A549 (cell line): Measurements from ENCODE around the gene OGFOD2. TPM values are rescaled to one million over a fixed set of nuclear protein-coding genes. Genes with fewer than 3 reads are reported as not detected.

ENCODE experiments used
- ATAC-seq, 2 experiments: fragments of 200-7000 bp in 1 of 2; fragments of >200 bp in 1 of 2; cut with Nextera tagmentation in 1 of 2; cut with Tn5 transposase in 1 of 2; 3 replicates each; pipeline versions ENCODE4 v1.8.0 to v1.9.1; 2018 to 2020; ENCODE audit warnings: mild to moderate bottlenecking in 1 of 2, moderate library complexity in 1 of 2
- CTCF ChIA-PET: fragments of 300-600 bp; sonication (Branson Sonifier 250); formaldehyde crosslinking; extraction: SDS; loops from one replicate; lab custom pipeline; 2021; ENCODE audit warnings: antibody characterized with exemption, inconsistent platforms; lab: Yijun Ruan, JAX
- POLR2A ChIA-PET: fragments of 350-600 bp; formaldehyde crosslinking; extraction: SDS; loops from one replicate; lab custom pipeline; 2021; ENCODE audit warnings: antibody characterized with exemption, inconsistent platforms; lab: Yijun Ruan, JAX
- DNase-seq, 2 experiments: peaks; one replicate each; pipeline versions ENCODE4 v3.0.0 to v3.0.0-alpha.2; 2011 to 2016; ENCODE audit warnings: low read depth in 1 of 2, low spot score in 1 of 2
- FAIRE-seq: peaks from 2 replicates; lab custom pipeline; 2011; peaks lifted over from hg19 to GRCh38; lab: Jason Lieb, UNC
- H3K27ac ChIP-seq, 2 experiments: fragments of >200 bp; sonication (Bioruptor Twin); formaldehyde crosslinking; 3 replicates each; pipeline ENCODE4 v1.5.1; 2016 to 2017
- H3K4me1 ChIP-seq: fragments of >200 bp; sonication (Bioruptor Twin); formaldehyde crosslinking; 3 replicates; pipeline ENCODE4 v1.6.1; 2016
- H3K4me2 ChIP-seq: fragments of >200 bp; sonication (Bioruptor Twin); formaldehyde crosslinking; 3 replicates; pipeline ENCODE4 v1.6.1; 2016
- H3K4me3 ChIP-seq: fragments of >200 bp; sonication (Bioruptor Twin); formaldehyde crosslinking; 3 replicates; pipeline ENCODE4 v1.5.1; 2016
- H3K9me3 ChIP-seq: fragments of >200 bp; sonication (Bioruptor Twin); formaldehyde crosslinking; 3 replicates; pipeline ENCODE4 v1.6.1; 2016
- CBX2 ChIP-seq: fragments of 200-600 bp; sonication (generic); IDR thresholded peaks from 2 replicates; pipeline ENCODE4 v1.6.1; 2016; ENCODE audit warnings: low read depth, mild to moderate bottlenecking, borderline replicate concordance
- CBX8 ChIP-seq: fragments of 200-600 bp; sonication (generic); IDR thresholded peaks from 2 replicates; pipeline ENCODE4 v1.6.1; 2016
- CHD2 ChIP-seq: fragments of 150-350 bp; IDR thresholded peaks from 2 replicates; pipeline ENCODE4 v1.6.1; 2014; ENCODE audit warnings: low read length; ENCODE audit not compliant: partially characterized antibody
- CHD4 ChIP-seq: fragments of 200-600 bp; sonication (generic); IDR thresholded peaks from 2 replicates; pipeline ENCODE4 v1.6.1; 2016; ENCODE audit warnings: antibody characterized with exemption, mild to moderate bottlenecking, borderline replicate concordance
- EHMT2 ChIP-seq: fragments of 200-600 bp; sonication (generic); IDR thresholded peaks from 2 replicates; pipeline ENCODE4 v1.6.1; 2016; ENCODE audit warnings: antibody characterized with exemption, low read depth, mild to moderate bottlenecking, moderate library complexity
- EP300 ChIP-seq, 2 experiments: fragments of >200 bp; sonication (Bioruptor Twin); formaldehyde crosslinking; IDR thresholded peaks; 2 replicates in 1 of 2; 3 replicates in 1 of 2; pipeline ENCODE4 v1.6.1; 2016 to 2017
- GATA3 ChIP-seq: IDR thresholded peaks from 2 replicates; pipeline ENCODE4 v1.6.1; 2012; ENCODE audit warnings: borderline replicate concordance
- HDAC2 ChIP-seq: fragments of 200-600 bp; sonication (generic); IDR thresholded peaks from 2 replicates; pipeline ENCODE4 v1.6.1; 2016
- HOXA7 ChIP-seq: fragments of 250-450 bp; sonication (Bioruptor Pico); IDR thresholded peaks from 2 replicates; pipeline ENCODE4 v1.5.0; 2020; ENCODE audit warnings: mild to moderate bottlenecking, moderate library complexity
- HOXB13 ChIP-seq: fragments of 250-450 bp; sonication (Bioruptor Pico); IDR thresholded peaks from 2 replicates; pipeline ENCODE4 v1.5.0; 2020; ENCODE audit warnings: low read depth, mild to moderate bottlenecking, moderate library complexity
- JUN ChIP-seq, 2 experiments: fragments of >200 bp; sonication (Bioruptor Twin); formaldehyde crosslinking; IDR thresholded peaks; 2 replicates in 1 of 2; 3 replicates in 1 of 2; pipeline ENCODE4 v1.6.1; 2016 to 2017
- JUNB ChIP-seq: fragments of >200 bp; sonication (Bioruptor Twin); formaldehyde crosslinking; IDR thresholded peaks from 2 replicates; pipeline ENCODE4 v1.6.1; 2016
- KDM1A ChIP-seq: fragments of 200-600 bp; sonication (generic); IDR thresholded peaks from 2 replicates; pipeline ENCODE4 v1.6.1; 2016; ENCODE audit warnings: low read depth, mild to moderate bottlenecking
- MAZ ChIP-seq: fragments of 150-350 bp; IDR thresholded peaks from 2 replicates; pipeline ENCODE4 v1.6.1; 2014; ENCODE audit warnings: antibody characterized with exemption, low read depth, low read length, borderline replicate concordance
- NFE2L2 ChIP-seq: fragments of 150-350 bp; conservative IDR thresholded peaks from 2 replicates; pipeline ENCODE4 v1.6.1; 2014; ENCODE audit warnings: low read length
- NPAS2 ChIP-seq: fragments of 250-450 bp; sonication (Bioruptor Pico); IDR thresholded peaks from 2 replicates; pipeline ENCODE4 v1.8.0; 2022; ENCODE audit warnings: mild to moderate bottlenecking, moderate library complexity, borderline replicate concordance
- PHF8 ChIP-seq: fragments of 200-600 bp; sonication (generic); IDR thresholded peaks from 2 replicates; pipeline ENCODE4 v1.6.1; 2016; ENCODE audit warnings: low read depth, mild to moderate bottlenecking, antibody characterized with exemption, moderate library complexity, borderline replicate concordance
- RARB ChIP-seq: fragments of 250-450 bp; sonication (Bioruptor Pico); IDR thresholded peaks from 2 replicates; pipeline ENCODE4 v1.8.0; 2021; ENCODE audit warnings: mild to moderate bottlenecking, moderate library complexity
- RCOR1 ChIP-seq: fragments of 150-350 bp; IDR thresholded peaks from 2 replicates; pipeline ENCODE4 v1.6.1; 2014; ENCODE audit warnings: antibody characterized with exemption, low read length, low read depth
- SMC3 ChIP-seq: fragments of >200 bp; sonication (Bioruptor Twin); formaldehyde crosslinking; IDR thresholded peaks from 3 replicates; pipeline ENCODE4 v1.6.1; 2018; ENCODE audit warnings: inconsistent platforms
- TFCP2L1 ChIP-seq: fragments of 250-450 bp; sonication (Bioruptor Pico); IDR thresholded peaks from 2 replicates; pipeline ENCODE4 v1.5.0; 2021; ENCODE audit warnings: mild to moderate bottlenecking
- TP53 ChIP-seq: fragments of 250-450 bp; sonication (Bioruptor Pico); IDR thresholded peaks from 2 replicates; pipeline ENCODE4 v1.5.0; 2021; ENCODE audit warnings: mild to moderate bottlenecking, moderate library complexity
- ZC3H11A ChIP-seq: fragments of 450-650 bp; IDR thresholded peaks from 2 replicates; pipeline ENCODE4 v1.6.1; 2014; ENCODE audit warnings: antibody characterized with exemption, mild to moderate bottlenecking
- ZFP36 ChIP-seq: fragments of 450-650 bp; IDR thresholded peaks from 2 replicates; pipeline ENCODE4 v1.6.1; 2014; ENCODE audit warnings: borderline replicate concordance; ENCODE audit not compliant: partially characterized antibody
- ZSCAN20 ChIP-seq: fragments of 250-450 bp; sonication (Bioruptor Pico); IDR thresholded peaks from 2 replicates; pipeline ENCODE4 v1.8.0; 2022; ENCODE audit warnings: mild to moderate bottlenecking, moderate library complexity
- WGBS: methylation state at CpG from one replicate; pipeline ENCODE4 v1.1.6; 2017; ENCODE audit errors: missing lambda C conversion rate; 5-methylcytosine and 5-hydroxymethylcytosine counted together
- polyA plus RNA-seq, 4 experiments: library from polyadenylated mRNA; depleted of rRNA in 3 of 4; stranded (reverse); fragments of >200 nt; fragmentation: RNase III in 1 of 4; extraction: RNeasy Plus Mini Kit Qiagen cat#74134 plus additional on column Dnase treatment in 1 of 4; gene quantifications; 2 replicates in 3 of 4; 3 replicates in 1 of 4; pipeline ENCODE4 v1.2.3, GENCODE V29; 2011 to 2017
- TF ChIP-seq, protein P1 (sequence below): fragments of 450-650 bp; IDR thresholded peaks from 2 replicates; pipeline ENCODE4 v1.6.1; 2014; ENCODE audit warnings: antibody characterized with exemption
- TF ChIP-seq, protein P2 (sequence below): fragments of 250-450 bp; sonication (Bioruptor Pico); IDR thresholded peaks from 2 replicates; pipeline ENCODE4 v1.5.0; 2021; ENCODE audit warnings: mild to moderate bottlenecking, moderate library complexity, borderline replicate concordance
- TF ChIP-seq, protein P3 (sequence below): IDR thresholded peaks from 2 replicates; pipeline ENCODE4 v1.6.1; 2012

The OGFOD2 gene
- polyA plus RNA-seq, 2 of the 4 experiments (the other 2 are of a cell fraction), result 11.0 to 18.2 TPM

DNA sequence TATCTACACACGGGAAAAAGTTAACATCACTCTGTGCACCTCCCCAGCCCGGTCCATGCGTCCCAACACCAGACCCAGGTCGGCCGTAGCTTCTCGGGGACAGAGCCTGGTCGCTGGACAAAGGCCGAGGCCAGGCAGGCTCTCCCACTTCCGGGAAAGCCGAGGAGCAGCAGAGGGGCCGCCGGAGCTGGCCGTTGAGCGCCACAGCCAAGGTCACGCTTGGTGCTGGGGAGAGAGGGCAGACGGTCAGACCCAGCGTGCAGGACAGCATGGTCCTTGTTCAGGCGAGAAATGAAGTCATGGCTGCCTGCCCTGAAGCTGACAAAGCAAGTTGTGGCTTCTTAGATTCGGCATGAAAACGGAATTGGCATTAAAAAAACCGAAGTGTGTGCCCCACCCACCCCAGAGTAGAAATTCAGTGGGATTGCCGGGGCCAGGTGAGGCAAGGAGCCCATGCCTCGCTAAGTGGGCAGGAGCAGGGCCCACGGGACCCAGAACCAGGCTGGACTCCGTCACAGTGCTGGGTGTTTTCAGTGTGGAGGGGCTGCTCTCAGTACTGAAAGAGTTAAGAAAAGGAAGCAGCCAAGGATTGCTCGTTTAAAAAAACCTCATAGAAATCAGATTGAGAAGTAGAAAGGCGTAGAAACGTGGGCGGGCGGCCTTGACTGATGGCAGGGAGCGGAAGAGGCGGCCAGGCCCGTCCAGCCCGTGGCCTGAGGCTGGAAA lies 9.7 kb downstream of the OGFOD2 start:
- H3K4me2 ChIP-seq, result no peak overlapping the region
- 84% methylated on average over 34 of the region's 34 CpGs for WGBS
- TF ChIP-seq NPAS2 (CRISPR knock-in tag) (no peak), KDM1A (no peak), RARB (no peak), TFCP2L1 (no peak), PHF8 (no peak), CBX8 (no peak), RCOR1 (no peak), GATA3 (no peak)
- TF ChIP-seq, protein P1, sequence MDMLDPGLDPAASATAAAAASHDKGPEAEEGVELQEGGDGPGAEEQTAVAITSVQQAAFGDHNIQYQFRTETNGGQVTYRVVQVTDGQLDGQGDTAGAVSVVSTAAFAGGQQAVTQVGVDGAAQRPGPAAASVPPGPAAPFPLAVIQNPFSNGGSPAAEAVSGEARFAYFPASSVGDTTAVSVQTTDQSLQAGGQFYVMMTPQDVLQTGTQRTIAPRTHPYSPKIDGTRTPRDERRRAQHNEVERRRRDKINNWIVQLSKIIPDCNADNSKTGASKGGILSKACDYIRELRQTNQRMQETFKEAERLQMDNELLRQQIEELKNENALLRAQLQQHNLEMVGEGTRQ, result no peak
- ChIA-PET CTCF (interaction anchor here (0.9 to 4.8 kb wide), 2 partner anchors 9 to 253 kb away, joined by 5 to 26 read pairs; partner anchors contain the start of gene OGFOD2), POLR2A (interaction anchor here (1.1 kb wide), 1 partner anchor 248 kb away, joined by 3 read pairs; the partner anchor contains the start of genes MPHOSPH9 and MTRFR)
- 0 out of 6 replicates have a peak overlapping the region, but pooled peaks of 1 of the 2 experiments have one; percentile 11 for H3K27ac ChIP-seq
- DNase-seq, result no peak
- ATAC-seq, result no peak
- no peak overlapping the region for H3K4me3 ChIP-seq
- H3K4me1 ChIP-seq, result peaks cover 11% of the 10 kb centered on the region
- no peaks in the 10 kb centered on the region for H3K9me3 ChIP-seq
- no peak for FAIRE-seq

DNA sequence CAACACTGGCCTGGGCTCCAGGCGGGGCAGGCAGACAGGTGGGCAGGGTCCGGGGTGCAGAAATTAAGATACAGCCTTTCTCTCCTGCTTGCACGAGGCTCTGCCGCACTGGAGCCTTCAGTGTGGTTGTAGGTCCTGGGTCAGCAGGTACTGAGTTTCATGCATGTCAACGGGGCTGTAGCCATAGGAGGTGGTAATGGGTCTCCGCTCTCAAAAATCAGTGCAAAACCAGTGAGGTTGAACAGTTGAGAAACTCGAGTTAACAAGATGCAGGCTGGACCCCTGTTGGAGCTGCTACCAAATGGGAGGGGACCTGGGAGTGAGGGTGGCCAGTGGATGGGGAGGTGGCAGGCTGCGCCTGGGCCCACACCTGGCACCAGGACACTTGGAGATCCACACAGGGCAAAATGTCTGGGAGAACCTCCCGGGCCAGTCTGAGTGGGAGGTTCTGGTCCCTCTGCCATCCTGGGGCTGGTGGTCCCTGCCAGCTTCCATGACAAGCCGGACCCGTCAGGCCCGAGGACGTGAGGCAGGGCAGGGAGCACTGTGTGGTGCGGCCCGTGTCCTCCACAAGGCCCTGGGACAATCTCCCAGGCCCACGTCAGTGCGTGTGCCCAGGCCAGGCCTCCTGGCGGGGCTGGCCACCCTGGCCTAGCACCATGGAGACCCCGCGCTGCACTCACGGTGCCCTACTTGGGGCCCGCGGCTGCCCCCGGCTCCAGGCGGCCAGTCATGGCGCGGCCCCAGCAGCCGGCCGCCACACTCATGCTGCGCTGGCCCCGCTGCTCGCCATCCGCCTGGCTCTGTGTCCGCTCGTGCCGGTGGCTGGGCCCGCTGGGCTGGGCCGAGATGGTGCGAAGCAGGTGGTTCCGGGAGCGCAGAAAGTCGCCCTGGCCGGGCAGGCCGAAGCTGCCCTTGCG lies 10.6 kb downstream of the OGFOD2 start:
- peaks cover 10% of the 10 kb centered on the region for H3K4me1 ChIP-seq
- H3K4me3 ChIP-seq, result no peak overlapping the region
- FAIRE-seq (no peak), DNase-seq (no peak)
- no peak overlapping the region for H3K27ac ChIP-seq
- no peak overlapping the region for H3K4me2 ChIP-seq
- CTCF ChIA-PET, result interaction anchor here (1.6 to 4.8 kb wide), 2 partner anchors 192 to 252 kb away, joined by 4 to 26 read pairs; no protein-coding TSS in a partner anchor
- TF ChIP-seq MAZ, result no peak
- TF ChIP-seq JUN (IDR thresholded peaks at IDR 0.05), result no peak
- TF ChIP-seq, all 56 proteins: peak for 0
- 92% methylated on average over 23 of the region's 45 CpGs for WGBS
- POLR2A ChIA-PET, result no interaction called here
- ATAC-seq, result no peak
- no peaks in the 10 kb centered on the region for H3K9me3 ChIP-seq

DNA sequence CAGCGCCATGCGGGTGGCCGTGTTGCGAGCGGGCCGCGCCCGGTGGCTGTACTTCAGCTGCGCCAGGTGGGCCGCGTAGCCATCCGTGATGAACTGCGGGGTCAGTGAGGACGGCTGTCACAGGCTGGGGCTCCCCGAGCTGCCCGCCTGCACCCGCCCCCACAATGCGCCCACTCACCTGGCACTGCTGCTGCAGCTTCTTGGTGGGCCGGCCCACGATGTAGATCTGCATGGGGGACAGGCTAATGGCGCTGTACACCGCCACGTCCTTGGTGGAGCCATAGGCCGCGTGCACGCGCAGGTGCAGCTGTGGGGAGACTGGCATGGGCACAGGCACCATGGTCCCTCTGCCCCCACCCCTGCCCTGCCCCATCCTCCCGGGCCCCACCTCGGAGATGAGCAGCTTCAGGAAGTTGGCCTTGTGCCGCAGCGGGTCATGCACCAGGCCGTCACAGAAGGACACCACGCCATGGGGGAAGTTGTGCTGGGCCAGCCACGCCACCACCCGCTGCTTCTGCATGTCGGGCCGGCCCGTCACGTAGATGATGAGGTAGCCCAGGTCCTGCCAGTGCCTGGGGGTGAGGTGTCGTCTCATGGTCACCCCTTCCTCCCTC lies 11.3 kb downstream of the OGFOD2 start:
- no peak for FAIRE-seq

More for the DNA sequence above, 11.3 kb downstream of the OGFOD2 start:
- POLR2A ChIA-PET, result no interaction called here
- Histone ChIP-seq H3K4me1 (peaks cover 10% of the 10 kb centered on the region), H3K4me2 (no peak overlapping the region), H3K27ac (no peak overlapping the region), H3K9me3 (no peaks in the 10 kb centered on the region), H3K4me3 (no peak overlapping the region)
- ATAC-seq (no peak), DNase-seq (no peak)
- CTCF ChIA-PET, result interaction anchor here (1.6 to 9.2 kb wide), 2 partner anchors 193 to 251 kb away, joined by 4 to 37 read pairs; no protein-coding TSS in a partner anchor
- 97% methylated on average over 27 of the region's 40 CpGs for WGBS
- TF ChIP-seq, protein P2, sequence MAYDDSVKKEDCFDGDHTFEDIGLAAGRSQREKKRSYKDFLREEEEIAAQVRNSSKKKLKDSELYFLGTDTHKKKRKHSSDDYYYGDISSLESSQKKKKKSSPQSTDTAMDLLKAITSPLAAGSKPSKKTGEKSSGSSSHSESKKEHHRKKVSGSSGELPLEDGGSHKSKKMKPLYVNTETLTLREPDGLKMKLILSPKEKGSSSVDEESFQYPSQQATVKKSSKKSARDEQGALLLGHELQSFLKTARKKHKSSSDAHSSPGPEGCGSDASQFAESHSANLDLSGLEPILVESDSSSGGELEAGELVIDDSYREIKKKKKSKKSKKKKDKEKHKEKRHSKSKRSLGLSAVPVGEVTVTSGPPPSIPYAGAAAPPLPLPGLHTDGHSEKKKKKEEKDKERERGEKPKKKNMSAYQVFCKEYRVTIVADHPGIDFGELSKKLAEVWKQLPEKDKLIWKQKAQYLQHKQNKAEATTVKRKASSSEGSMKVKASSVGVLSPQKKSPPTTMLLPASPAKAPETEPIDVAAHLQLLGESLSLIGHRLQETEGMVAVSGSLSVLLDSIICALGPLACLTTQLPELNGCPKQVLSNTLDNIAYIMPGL (CRISPR knock-in tag), result no peak
- TF ChIP-seq CBX2 (no peak), CHD2 (no peak), HOXB13 (CRISPR knock-in tag) (no peak), ZFP36 (no peak), TFCP2L1 (no peak), EP300 (IDR thresholded peaks at IDR 0.05) (no peak), MAZ (no peak), CHD4 (no peak), TP53 (CRISPR knock-in tag) (no peak), NFE2L2 (no peak), ZSCAN20 (no peak), HDAC2 (no peak), HOXA7 (CRISPR knock-in tag) (no peak), SMC3 (no peak), ZC3H11A (no peak), JUNB (no peak), EHMT2 (no peak)
- TF ChIP-seq, protein P3, sequence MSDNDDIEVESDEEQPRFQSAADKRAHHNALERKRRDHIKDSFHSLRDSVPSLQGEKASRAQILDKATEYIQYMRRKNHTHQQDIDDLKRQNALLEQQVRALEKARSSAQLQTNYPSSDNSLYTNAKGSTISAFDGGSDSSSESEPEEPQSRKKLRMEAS, result no peak
